Activated T-cell treated with anti-CD3 and anti-CD28 coated beads, Interleukin-2, amount 50 U/mL, for 4 hours (primary cell): ENCODE data around the gene IQCH. TPM values are rescaled to one million over a fixed set of nuclear protein-coding genes. Genes with fewer than 3 reads are reported as not detected.

Experiments
- ATAC-seq, 2 donors: fragments of 200-7000 bp; cut with Tn5 transposase; one replicate each; pipeline ENCODE4 v1.10.0; 2021
- DNase-seq: peaks from one replicate; pipeline ENCODE4 v3.0.0-alpha.2; 2020
- H3K27me3 Mint-ChIP-seq: one replicate; pipeline ENCODE4 v1.8.0; 2021; ENCODE audit warnings: low read depth, mixed read lengths
- H3K36me3 Mint-ChIP-seq: one replicate; pipeline ENCODE4 v1.8.0; 2022; ENCODE audit warnings: mixed read lengths; ENCODE audit not compliant: insufficient read depth
- H3K4me1 Mint-ChIP-seq: one replicate; pipeline ENCODE4 v1.8.0; 2021; ENCODE audit warnings: low read depth, mixed read lengths
- H3K4me3 Mint-ChIP-seq: one replicate; pipeline ENCODE4 v1.8.0; 2021; ENCODE audit warnings: mild to moderate bottlenecking, moderate library complexity, mixed read lengths
- H3K9me3 Mint-ChIP-seq: one replicate; pipeline ENCODE4 v1.8.0; 2021; ENCODE audit warnings: mixed read lengths
- total RNA-seq, 3 donors: library from RNA; stranded (reverse); gene quantifications; one replicate each; pipeline ENCODE4 v1.2.1, GENCODE V29; 2021

Gene IQCH
- total RNA-seq, 3 donors from 2014 or later = 0.53 to 0.95 (median 0.53) TPM

- H3K9me3 Mint-ChIP-seq = no peaks in the 10 kb centered on the region
- no peaks in the 10 kb centered on the region for H3K27me3 Mint-ChIP-seq
- no peaks in the 10 kb centered on the region for H3K4me1 Mint-ChIP-seq
- ATAC-seq (no peak), DNase-seq (no peak)
- no peaks in the 10 kb centered on the region for H3K36me3 Mint-ChIP-seq
- no peak overlapping the region for H3K4me3 Mint-ChIP-seq
These were observed 141.5 kb downstream of the IQCH start for GRCh38 chr15:67396114-67396513.

GRCh38 chr15:67397139-67397538, 142.6 kb downstream of the IQCH start:
- H3K36me3 Mint-ChIP-seq = no peaks in the 10 kb centered on the region
- no peak overlapping the region for H3K4me3 Mint-ChIP-seq
- ATAC-seq (no peak), DNase-seq (no peak)
- no peaks in the 10 kb centered on the region for H3K9me3 Mint-ChIP-seq
- no peaks in the 10 kb centered on the region for H3K27me3 Mint-ChIP-seq
- H3K4me1 Mint-ChIP-seq = no peaks in the 10 kb centered on the region

GRCh38 chr15:67399925-67400324, 145.3 kb downstream of the IQCH start:
- ATAC-seq (no peak), DNase-seq (no peak)
- no peaks in the 10 kb centered on the region for H3K4me1 Mint-ChIP-seq

GRCh38 chr15:67400890-67401289, 146.3 kb downstream of the IQCH start:
- ATAC-seq (no peak), DNase-seq (no peak)
- no peaks in the 10 kb centered on the region for H3K4me1 Mint-ChIP-seq
- no peaks in the 10 kb centered on the region for H3K27me3 Mint-ChIP-seq
- H3K36me3 Mint-ChIP-seq = no peaks in the 10 kb centered on the region
- H3K9me3 Mint-ChIP-seq = no peaks in the 10 kb centered on the region
- H3K4me3 Mint-ChIP-seq = no peak overlapping the region

More at GRCh38 chr15:67399925-67400324, 145.3 kb downstream of the IQCH start:
- Mint-ChIP-seq H3K4me3 (no peak overlapping the region), H3K27me3 (no peaks in the 10 kb centered on the region), H3K36me3 (no peaks in the 10 kb centered on the region), H3K9me3 (no peaks in the 10 kb centered on the region)

GRCh38 chr15:67401336-67401735, 146.8 kb downstream of the IQCH start:
- Mint-ChIP-seq H3K4me3 (no peak overlapping the region), H3K27me3 (no peaks in the 10 kb centered on the region), H3K4me1 (no peaks in the 10 kb centered on the region), H3K9me3 (no peaks in the 10 kb centered on the region), H3K36me3 (no peaks in the 10 kb centered on the region)
- no peak for DNase-seq
- ATAC-seq = no peak

- Mint-ChIP-seq H3K9me3 (no peaks in the 10 kb centered on the region), H3K4me1 (no peaks in the 10 kb centered on the region), H3K27me3 (no peaks in the 10 kb centered on the region), H3K36me3 (peaks cover 2% of the 10 kb centered on the region), H3K4me3 (no peak overlapping the region)
- ATAC-seq (no peak), DNase-seq (no peak)
These were observed 149.0 kb downstream of the IQCH start for GRCh38 chr15:67403428-67404154.

- Mint-ChIP-seq H3K4me1 (no peaks in the 10 kb centered on the region), H3K36me3 (peaks cover 2% of the 10 kb centered on the region), H3K27me3 (no peaks in the 10 kb centered on the region), H3K9me3 (no peaks in the 10 kb centered on the region), H3K4me3 (no peak overlapping the region)
- DNase-seq = no peak
- no peak for ATAC-seq
These were observed 150.9 kb downstream of the IQCH start for GRCh38 chr15:67405208-67406191.

- Mint-ChIP-seq H3K9me3 (no peaks in the 10 kb centered on the region), H3K4me3 (no peak overlapping the region), H3K4me1 (no peaks in the 10 kb centered on the region), H3K36me3 (peaks cover 2% of the 10 kb centered on the region), H3K27me3 (no peaks in the 10 kb centered on the region)
- DNase-seq (no peak), ATAC-seq (no peak)
These were observed 151.8 kb downstream of the IQCH start for GRCh38 chr15:67406257-67406861.

- H3K27me3 Mint-ChIP-seq = no peaks in the 10 kb centered on the region
These were observed 153.2 kb downstream of the IQCH start for GRCh38 chr15:67407786-67408185.

GRCh38 chr15:67409175-67409574, 154.6 kb downstream of the IQCH start:
- no peak for ATAC-seq
- no peaks in the 10 kb centered on the region for H3K9me3 Mint-ChIP-seq
- H3K4me1 Mint-ChIP-seq = no peaks in the 10 kb centered on the region
- no peaks in the 10 kb centered on the region for H3K27me3 Mint-ChIP-seq
- no peak for DNase-seq
- peaks cover 5% of the 10 kb centered on the region for H3K36me3 Mint-ChIP-seq
- H3K4me3 Mint-ChIP-seq = no peak overlapping the region

More at GRCh38 chr15:67407786-67408185, 153.2 kb downstream of the IQCH start:
- ATAC-seq = no peak
- H3K4me1 Mint-ChIP-seq = no peaks in the 10 kb centered on the region
- no peak for DNase-seq
- no peak overlapping the region for H3K4me3 Mint-ChIP-seq
- H3K36me3 Mint-ChIP-seq = peaks cover 2% of the 10 kb centered on the region
- no peaks in the 10 kb centered on the region for H3K9me3 Mint-ChIP-seq

- Mint-ChIP-seq H3K9me3 (no peaks in the 10 kb centered on the region), H3K27me3 (no peaks in the 10 kb centered on the region), H3K4me1 (no peaks in the 10 kb centered on the region), H3K36me3 (peaks cover 6% of the 10 kb centered on the region), H3K4me3 (no peak overlapping the region)
- no peak for ATAC-seq
- DNase-seq = no peak
These were observed 156.9 kb downstream of the IQCH start for GRCh38 chr15:67411486-67411885.

GRCh38 chr15:67413770-67414390, 159.3 kb downstream of the IQCH start:
- H3K9me3 Mint-ChIP-seq = no peaks in the 10 kb centered on the region
- no peak for DNase-seq
- H3K4me3 Mint-ChIP-seq = no peak overlapping the region
- no peak for ATAC-seq
- H3K27me3 Mint-ChIP-seq = no peaks in the 10 kb centered on the region
- peaks cover 4% of the 10 kb centered on the region for H3K36me3 Mint-ChIP-seq
- H3K4me1 Mint-ChIP-seq = no peaks in the 10 kb centered on the region

- Mint-ChIP-seq H3K27me3 (no peaks in the 10 kb centered on the region), H3K9me3 (no peaks in the 10 kb centered on the region), H3K36me3 (peaks cover 4% of the 10 kb centered on the region), H3K4me1 (no peaks in the 10 kb centered on the region), H3K4me3 (no peak overlapping the region)
- no peak for ATAC-seq
- no peak for DNase-seq
These were observed 160.6 kb downstream of the IQCH start for GRCh38 chr15:67415181-67415580.

- Mint-ChIP-seq H3K9me3 (no peaks in the 10 kb centered on the region), H3K36me3 (peaks cover 4% of the 10 kb centered on the region), H3K4me1 (no peaks in the 10 kb centered on the region), H3K4me3 (no peak overlapping the region), H3K27me3 (no peaks in the 10 kb centered on the region)
- ATAC-seq (no peak), DNase-seq (no peak)
These were observed 162.3 kb downstream of the IQCH start for GRCh38 chr15:67416891-67417290.
